ENCODE results near the gene C1QTNF6. TPM values are rescaled to one million over a fixed set of nuclear protein-coding genes. Genes with fewer than 3 reads are reported as not detected.

Gene C1QTNF6
- polyA plus RNA-seq, 1 donor from 2014 or later = 5.3 TPM

DNA sequence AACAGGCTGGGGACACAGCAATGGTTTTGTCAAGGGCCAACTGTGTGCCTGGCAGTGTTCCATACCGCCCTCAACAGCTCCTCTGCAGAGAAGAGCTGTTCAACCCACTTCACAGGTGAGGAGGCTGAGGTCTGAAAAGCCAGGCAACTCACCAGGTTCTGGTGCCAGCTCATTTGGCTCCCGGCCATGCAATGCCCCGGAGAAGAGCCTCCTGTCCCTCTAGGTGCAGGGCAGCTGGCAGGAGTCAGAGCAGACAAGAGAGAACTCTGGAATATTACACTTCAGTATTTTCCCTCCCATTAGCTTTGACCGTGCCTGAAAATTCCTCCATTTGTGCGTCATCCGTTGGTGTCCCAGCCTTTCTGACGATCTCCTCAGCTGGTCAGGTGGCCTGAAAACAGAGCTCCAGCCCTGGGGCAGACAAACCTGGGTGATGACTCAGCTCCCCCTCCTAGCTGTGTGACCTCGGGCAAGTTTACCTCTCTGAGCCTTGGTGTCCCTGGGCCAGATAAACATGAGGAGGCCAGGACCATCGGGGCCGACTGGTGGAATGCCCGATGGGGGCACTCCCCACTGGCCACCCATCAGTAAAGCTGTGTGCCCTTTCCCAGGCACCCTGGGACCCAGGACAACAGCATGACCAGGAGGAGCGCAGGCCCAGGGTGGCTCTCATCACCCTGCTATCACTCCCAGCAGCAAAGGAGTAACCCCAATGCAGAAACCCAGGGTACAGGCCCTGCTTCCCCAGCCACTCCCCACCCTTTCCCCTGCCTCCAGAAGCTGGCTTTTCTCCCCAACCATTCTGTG lies 9.6 kb upstream of the C1QTNF6 start:
- peak overlapping the region; percentile 89 for H3K27ac ChIP-seq (ENCODE audit: low read length)
- no peaks in the 10 kb centered on the region for H3K36me3 ChIP-seq (ENCODE audit: insufficient read depth, low read length)
- H3K9ac ChIP-seq (ENCODE audit: low read length) = peak overlapping the region; percentile 93

DNA sequence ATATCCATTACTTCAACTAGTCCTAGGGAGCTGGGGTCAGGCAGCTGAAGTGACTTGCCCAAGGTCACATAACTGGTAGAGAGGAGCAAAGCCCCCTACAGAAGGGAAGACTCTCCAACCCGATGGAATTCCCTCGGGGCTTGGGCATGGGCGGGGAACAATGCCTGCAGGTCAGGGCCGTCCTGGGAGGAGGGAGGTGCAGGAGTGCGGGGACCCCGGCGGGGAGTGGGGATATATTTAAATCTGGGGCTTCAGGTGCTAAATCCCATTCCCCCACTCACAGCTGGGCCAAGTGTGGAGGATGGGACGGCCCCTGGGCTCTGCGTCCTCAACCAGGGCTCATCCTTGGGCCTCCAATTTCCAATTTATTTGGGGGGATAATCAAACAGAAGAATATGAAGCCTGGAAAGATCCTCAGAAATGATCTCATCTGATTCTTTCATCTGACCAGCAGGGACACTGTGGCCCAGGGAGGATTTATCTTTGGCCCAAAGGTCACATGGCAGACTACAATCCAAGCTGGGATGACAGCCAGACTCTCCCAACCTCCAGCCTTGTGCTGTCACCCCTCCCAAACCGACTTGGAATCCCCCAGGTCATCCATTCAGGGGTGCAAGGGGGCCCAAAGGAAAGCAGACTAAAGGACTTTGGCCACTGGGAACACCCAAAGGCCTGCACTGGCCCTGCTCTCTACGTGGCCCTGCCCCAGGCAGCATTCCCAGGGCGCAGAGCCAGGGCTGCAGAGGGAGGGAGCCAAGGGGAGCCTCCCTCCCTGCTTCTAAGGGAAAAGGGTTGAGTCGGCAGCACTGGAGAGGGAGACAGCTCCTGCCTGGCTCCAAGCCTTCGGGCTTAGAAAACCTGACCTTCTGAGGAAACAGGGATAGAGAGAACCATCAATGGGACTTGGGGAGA lies 8.7 kb upstream of the C1QTNF6 start:
- H3K79me2 ChIP-seq (replicated peaks; ENCODE audit: insufficient read depth, low read length) = no peaks in the 10 kb centered on the region
- H3K36me3 ChIP-seq (ENCODE audit: insufficient read depth, low read length) = no peaks in the 10 kb centered on the region
- no peaks in the 10 kb centered on the region for H3K9me2 ChIP-seq (ENCODE audit: insufficient read depth, low read length)
- no peak overlapping the region for H3K4me3 ChIP-seq (ENCODE audit: low read length)
- no peak overlapping the region for H2AFZ ChIP-seq (ENCODE audit: low read depth, low read length)
- H3K9ac ChIP-seq (ENCODE audit: low read length) = no peak overlapping the region
- no peaks in the 10 kb centered on the region for H4K20me1 ChIP-seq (ENCODE audit: insufficient read depth)
- H3K4me2 ChIP-seq (ENCODE audit: low read length) = no peak overlapping the region
- H3F3A ChIP-seq (ENCODE audit: insufficient read depth, low read length, poor library complexity, severe bottlenecking) = no peaks in the 10 kb centered on the region
- H3K27ac ChIP-seq (ENCODE audit: low read length) = no peak overlapping the region
- H3K9me3 ChIP-seq (ENCODE audit: low read length) = no peaks in the 10 kb centered on the region
- no peaks in the 10 kb centered on the region for H3K27me3 ChIP-seq (ENCODE audit: insufficient read depth, low read depth, low read length)
- TF ChIP-seq TAF1 (IDR thresholded peaks at IDR 0.05; ENCODE audit: low read depth) (no peak), POLR2AphosphoS5 (IDR thresholded peaks at IDR 0.05) (no peak), RAD21 (conservative IDR thresholded peaks at IDR 0.05) (no peak), EP300 (conservative IDR thresholded peaks at IDR 0.05; ENCODE audit: poor library complexity, severe bottlenecking) (no peak), EZH2 (IDR thresholded peaks at IDR 0.05; ENCODE audit: borderline replicate concordance, insufficient read depth, low read length, poor library complexity, severe bottlenecking) (no peak)
- TF ChIP-seq, protein P1, sequence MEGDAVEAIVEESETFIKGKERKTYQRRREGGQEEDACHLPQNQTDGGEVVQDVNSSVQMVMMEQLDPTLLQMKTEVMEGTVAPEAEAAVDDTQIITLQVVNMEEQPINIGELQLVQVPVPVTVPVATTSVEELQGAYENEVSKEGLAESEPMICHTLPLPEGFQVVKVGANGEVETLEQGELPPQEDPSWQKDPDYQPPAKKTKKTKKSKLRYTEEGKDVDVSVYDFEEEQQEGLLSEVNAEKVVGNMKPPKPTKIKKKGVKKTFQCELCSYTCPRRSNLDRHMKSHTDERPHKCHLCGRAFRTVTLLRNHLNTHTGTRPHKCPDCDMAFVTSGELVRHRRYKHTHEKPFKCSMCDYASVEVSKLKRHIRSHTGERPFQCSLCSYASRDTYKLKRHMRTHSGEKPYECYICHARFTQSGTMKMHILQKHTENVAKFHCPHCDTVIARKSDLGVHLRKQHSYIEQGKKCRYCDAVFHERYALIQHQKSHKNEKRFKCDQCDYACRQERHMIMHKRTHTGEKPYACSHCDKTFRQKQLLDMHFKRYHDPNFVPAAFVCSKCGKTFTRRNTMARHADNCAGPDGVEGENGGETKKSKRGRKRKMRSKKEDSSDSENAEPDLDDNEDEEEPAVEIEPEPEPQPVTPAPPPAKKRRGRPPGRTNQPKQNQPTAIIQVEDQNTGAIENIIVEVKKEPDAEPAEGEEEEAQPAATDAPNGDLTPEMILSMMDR (IDR thresholded peaks at IDR 0.05; ENCODE audit: poor library complexity, severe bottlenecking) = no peak
- TF ChIP-seq, protein P2, sequence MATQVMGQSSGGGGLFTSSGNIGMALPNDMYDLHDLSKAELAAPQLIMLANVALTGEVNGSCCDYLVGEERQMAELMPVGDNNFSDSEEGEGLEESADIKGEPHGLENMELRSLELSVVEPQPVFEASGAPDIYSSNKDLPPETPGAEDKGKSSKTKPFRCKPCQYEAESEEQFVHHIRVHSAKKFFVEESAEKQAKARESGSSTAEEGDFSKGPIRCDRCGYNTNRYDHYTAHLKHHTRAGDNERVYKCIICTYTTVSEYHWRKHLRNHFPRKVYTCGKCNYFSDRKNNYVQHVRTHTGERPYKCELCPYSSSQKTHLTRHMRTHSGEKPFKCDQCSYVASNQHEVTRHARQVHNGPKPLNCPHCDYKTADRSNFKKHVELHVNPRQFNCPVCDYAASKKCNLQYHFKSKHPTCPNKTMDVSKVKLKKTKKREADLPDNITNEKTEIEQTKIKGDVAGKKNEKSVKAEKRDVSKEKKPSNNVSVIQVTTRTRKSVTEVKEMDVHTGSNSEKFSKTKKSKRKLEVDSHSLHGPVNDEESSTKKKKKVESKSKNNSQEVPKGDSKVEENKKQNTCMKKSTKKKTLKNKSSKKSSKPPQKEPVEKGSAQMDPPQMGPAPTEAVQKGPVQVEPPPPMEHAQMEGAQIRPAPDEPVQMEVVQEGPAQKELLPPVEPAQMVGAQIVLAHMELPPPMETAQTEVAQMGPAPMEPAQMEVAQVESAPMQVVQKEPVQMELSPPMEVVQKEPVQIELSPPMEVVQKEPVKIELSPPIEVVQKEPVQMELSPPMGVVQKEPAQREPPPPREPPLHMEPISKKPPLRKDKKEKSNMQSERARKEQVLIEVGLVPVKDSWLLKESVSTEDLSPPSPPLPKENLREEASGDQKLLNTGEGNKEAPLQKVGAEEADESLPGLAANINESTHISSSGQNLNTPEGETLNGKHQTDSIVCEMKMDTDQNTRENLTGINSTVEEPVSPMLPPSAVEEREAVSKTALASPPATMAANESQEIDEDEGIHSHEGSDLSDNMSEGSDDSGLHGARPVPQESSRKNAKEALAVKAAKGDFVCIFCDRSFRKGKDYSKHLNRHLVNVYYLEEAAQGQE (IDR thresholded peaks at IDR 0.05; ENCODE audit: borderline replicate concordance) = no peak

More for the DNA sequence above, 9.6 kb upstream of the C1QTNF6 start:
- Histone ChIP-seq H3K4me3 (ENCODE audit: low read length) (peak overlapping the region; percentile 73), H3F3A (ENCODE audit: insufficient read depth, low read length, poor library complexity, severe bottlenecking) (no peaks in the 10 kb centered on the region), H3K79me2 (replicated peaks; ENCODE audit: insufficient read depth, low read length) (no peaks in the 10 kb centered on the region), H3K4me2 (ENCODE audit: low read length) (peak overlapping the region; percentile 68), H2AFZ (ENCODE audit: low read depth, low read length) (peak overlapping the region; percentile 27), H3K9me3 (ENCODE audit: low read length) (no peaks in the 10 kb centered on the region), H3K27me3 (ENCODE audit: insufficient read depth, low read depth, low read length) (no peaks in the 10 kb centered on the region), H4K20me1 (ENCODE audit: insufficient read depth) (no peaks in the 10 kb centered on the region), H3K9me2 (ENCODE audit: insufficient read depth, low read length) (no peaks in the 10 kb centered on the region)
- no peak for TF ChIP-seq EP300 (conservative IDR thresholded peaks at IDR 0.05; ENCODE audit: poor library complexity, severe bottlenecking)
- no peak for TF ChIP-seq POLR2AphosphoS5 (IDR thresholded peaks at IDR 0.05)
- TF ChIP-seq, protein P2 (IDR thresholded peaks at IDR 0.05; ENCODE audit: borderline replicate concordance) = no peak
- TF ChIP-seq TAF1 (IDR thresholded peaks at IDR 0.05; ENCODE audit: low read depth) = no peak
- TF ChIP-seq, protein P1 (IDR thresholded peaks at IDR 0.05; ENCODE audit: poor library complexity, severe bottlenecking) = no peak
- TF ChIP-seq MXI1 (conservative IDR thresholded peaks at IDR 0.05; ENCODE audit: poor library complexity, severe bottlenecking) = no peak
- no peak for TF ChIP-seq EZH2 (IDR thresholded peaks at IDR 0.05; ENCODE audit: borderline replicate concordance, insufficient read depth, low read length, poor library complexity, severe bottlenecking)
- no peak for TF ChIP-seq RAD21 (conservative IDR thresholded peaks at IDR 0.05)
- TF ChIP-seq SMC3 (conservative IDR thresholded peaks at IDR 0.05; ENCODE audit: poor library complexity) = no peak

All from neural cell (in vitro differentiated cells).